Fibroblast of pulmonary artery (primary cell): ENCODE measurements around the gene IL6R.

Experiments used
- DNase-seq: peaks from one replicate; pipeline ENCODE4 v3.0.0-alpha.2; 2010; ENCODE audit warnings: low read depth
- H3K4me3 ChIP-seq: replicated peaks from 2 replicates; pipeline ENCODE4 v1.5.1; 2011; ENCODE audit warnings: low read depth, mild to moderate bottlenecking, control low read depth, low read length, moderate library complexity
- TF ChIP-seq, protein P1 (sequence below): IDR thresholded peaks from 2 replicates; pipeline ENCODE4 v1.5.1; 2011; ENCODE audit warnings: mild to moderate bottlenecking, control low read depth, low read length, inconsistent platforms; ENCODE audit errors: missing control alignments

Gene IL6R

DNA sequence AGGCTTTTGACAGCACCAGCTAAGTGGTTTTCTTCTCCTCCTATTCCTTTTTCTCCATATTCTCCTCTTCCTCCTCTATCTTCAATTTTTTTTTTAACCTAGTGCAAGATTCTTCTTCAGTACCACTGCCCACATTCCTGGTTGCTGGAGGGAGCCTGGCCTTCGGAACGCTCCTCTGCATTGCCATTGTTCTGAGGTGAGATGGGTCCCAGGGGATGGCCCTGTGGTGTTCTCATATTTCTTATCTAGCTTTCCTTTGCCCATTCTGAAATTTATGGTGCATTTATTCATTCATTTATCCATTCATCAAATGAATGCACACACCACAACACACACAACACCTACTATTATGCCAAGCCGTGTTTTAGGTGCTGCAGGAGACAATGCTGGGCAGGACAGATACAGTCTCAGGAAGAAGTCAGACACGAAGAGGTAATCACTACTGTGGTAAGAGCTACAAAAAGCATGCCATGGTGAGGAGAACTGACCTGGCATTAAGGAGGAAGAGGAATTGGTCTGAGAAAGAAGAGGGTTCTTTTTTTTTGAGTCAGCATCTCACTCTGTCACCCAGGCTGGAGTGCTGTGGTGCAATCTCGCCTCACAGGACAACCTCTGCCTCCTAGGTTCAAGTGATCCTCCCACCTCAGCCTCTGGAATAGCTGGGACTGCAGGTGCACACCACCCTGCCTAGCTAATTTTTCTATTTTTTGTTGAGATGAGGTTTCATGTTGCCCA is 49.4 kb downstream of the IL6R start:
- no peak overlapping the region for H3K4me3 ChIP-seq
- DNase-seq, result no peak
- TF ChIP-seq, protein P1, sequence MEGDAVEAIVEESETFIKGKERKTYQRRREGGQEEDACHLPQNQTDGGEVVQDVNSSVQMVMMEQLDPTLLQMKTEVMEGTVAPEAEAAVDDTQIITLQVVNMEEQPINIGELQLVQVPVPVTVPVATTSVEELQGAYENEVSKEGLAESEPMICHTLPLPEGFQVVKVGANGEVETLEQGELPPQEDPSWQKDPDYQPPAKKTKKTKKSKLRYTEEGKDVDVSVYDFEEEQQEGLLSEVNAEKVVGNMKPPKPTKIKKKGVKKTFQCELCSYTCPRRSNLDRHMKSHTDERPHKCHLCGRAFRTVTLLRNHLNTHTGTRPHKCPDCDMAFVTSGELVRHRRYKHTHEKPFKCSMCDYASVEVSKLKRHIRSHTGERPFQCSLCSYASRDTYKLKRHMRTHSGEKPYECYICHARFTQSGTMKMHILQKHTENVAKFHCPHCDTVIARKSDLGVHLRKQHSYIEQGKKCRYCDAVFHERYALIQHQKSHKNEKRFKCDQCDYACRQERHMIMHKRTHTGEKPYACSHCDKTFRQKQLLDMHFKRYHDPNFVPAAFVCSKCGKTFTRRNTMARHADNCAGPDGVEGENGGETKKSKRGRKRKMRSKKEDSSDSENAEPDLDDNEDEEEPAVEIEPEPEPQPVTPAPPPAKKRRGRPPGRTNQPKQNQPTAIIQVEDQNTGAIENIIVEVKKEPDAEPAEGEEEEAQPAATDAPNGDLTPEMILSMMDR, result no peak

- TF ChIP-seq, protein P1, result no peak
- H3K4me3 ChIP-seq, result no peak overlapping the region
- no peak for DNase-seq
Observed at GRCh38 chr1:154456631-154457030, 51.5 kb downstream of the IL6R start.

GRCh38 chr1:154459080-154459479 is 53.9 kb downstream of the IL6R start:
- TF ChIP-seq, protein P1, result no peak
- DNase-seq, result no peak
- H3K4me3 ChIP-seq, result no peak overlapping the region

DNA sequence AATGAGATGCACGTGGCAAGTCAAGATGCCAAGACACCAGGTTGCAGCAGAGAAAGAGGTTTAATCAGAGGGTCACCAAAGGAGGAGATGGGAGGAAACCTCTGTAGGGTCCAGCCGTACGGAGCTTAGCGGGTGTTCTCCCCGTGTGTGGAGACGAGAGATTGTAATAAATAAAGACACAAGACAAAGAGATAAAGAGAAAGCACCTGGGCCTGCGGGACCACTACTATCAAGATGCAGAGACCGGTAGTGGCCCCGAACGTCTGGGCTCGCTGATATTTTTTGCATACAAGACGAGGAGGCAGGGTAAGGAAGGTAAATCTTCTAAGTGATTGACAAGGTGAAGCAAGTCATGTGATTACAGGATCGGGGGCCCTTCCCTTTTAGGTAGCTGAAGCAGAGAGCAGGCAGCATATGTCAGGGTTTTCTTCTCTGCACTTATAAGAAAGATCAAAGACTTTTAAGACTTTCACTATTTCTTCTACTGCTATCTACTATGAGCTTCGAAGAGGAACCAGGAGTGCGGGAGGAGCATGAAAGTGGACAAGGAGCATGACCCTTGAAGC is 55.6 kb downstream of the IL6R start:
- TF ChIP-seq, protein P1, result no peak
- no peak for DNase-seq
- H3K4me3 ChIP-seq, result no peak overlapping the region

- no peak for DNase-seq
- TF ChIP-seq, protein P1, result no peak
- no peak overlapping the region for H3K4me3 ChIP-seq
Observed at GRCh38 chr1:154463512-154463990, 58.4 kb downstream of the IL6R start.

DNA sequence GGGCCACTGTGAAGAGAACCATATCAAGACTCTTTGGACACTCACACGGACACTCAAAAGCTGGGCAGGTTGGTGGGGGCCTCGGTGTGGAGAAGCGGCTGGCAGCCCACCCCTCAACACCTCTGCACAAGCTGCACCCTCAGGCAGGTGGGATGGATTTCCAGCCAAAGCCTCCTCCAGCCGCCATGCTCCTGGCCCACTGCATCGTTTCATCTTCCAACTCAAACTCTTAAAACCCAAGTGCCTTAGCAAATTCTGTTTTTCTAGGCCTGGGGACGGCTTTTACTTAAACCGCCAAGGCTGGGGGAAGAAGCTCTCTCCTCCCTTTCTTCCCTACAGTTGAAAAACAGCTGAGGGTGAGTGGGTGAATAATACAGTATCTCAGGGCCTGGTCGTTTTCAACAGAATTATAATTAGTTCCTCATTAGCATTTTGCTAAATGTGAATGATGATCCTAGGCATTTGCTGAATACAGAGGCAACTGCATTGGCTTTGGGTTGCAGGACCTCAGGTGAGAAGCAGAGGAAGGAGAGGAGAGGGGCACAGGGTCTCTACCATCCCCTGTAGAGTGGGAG is 60.6 kb downstream of the IL6R start:
- TF ChIP-seq, protein P1, result no peak
- H3K4me3 ChIP-seq, result no peak overlapping the region
- DNase-seq, result no peak
